ENCODE results near the gene AACS. TPM values are rescaled to one million over a fixed set of nuclear protein-coding genes. Genes with fewer than 3 reads are reported as not detected.
A peak's percentile ranks its signal among the peaks of the same experiment; 100 is the strongest.
"Not testable (repeated sequence)": the region's sequence is repeated elsewhere in the genome, so short reads cannot be mapped to it uniquely, and the experiment has no call there.

Gene AACS
- total and polyA plus RNA-seq, 2 donors (not counting 1 experiment from before 2014, with no cell fraction given): 6.1 to 20.8 TPM

DNA sequence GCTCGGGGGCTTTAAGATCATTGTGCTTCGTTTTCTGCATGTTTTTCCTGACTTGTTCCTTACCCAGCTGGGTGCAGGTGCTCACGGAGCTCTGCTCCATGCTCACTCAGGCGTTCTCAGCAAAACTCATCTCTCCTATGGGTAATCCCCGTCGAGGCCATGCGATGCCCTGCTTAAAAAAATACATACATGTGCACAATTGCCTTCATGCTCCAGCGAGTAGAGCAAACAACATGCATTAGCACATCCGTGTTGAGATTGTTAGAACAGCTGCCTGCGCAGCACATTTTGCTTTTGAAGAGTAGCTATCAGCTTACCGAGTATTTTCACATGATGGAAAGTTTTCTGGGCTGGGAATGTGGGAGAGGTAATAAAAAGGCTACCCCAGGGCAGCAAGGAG, 16.2 kb downstream of the AACS start:
- Histone ChIP-seq H3K36me3 (replicated peaks in 1 of 2; ENCODE audit: control extremely low read depth in 1 of 2, control insufficient read depth in 1 of 2, extremely low read depth in 1 of 2, insufficient read depth in 2 of 2, low read length in 1 of 2) (peaks cover 1 to 2% of the 10 kb centered on the region in 2 experiments), H3K4me1 (ENCODE audit: control insufficient read depth in 2 of 2, insufficient read depth in 2 of 2, low read length in 2 of 2) (no peaks in the 10 kb centered on the region), H3K27ac (ENCODE audit: low read length in 2 of 2) (no peak overlapping the region), H3K27me3 (replicated peaks in 1 of 4; ENCODE audit: control extremely low read depth in 1 of 4, control insufficient read depth in 3 of 4, insufficient read depth in 4 of 4, low read length in 3 of 4) (no peaks in the 10 kb centered on the region), H2AFZ (ENCODE audit: insufficient read depth, low read depth, low read length, poor library complexity, severe bottlenecking) (no peak overlapping the region), H4K20me1 (ENCODE audit: control insufficient read depth, insufficient read depth, low read length, poor library complexity, severe bottlenecking) (no peaks in the 10 kb centered on the region), H3K4me2 (replicated peaks; ENCODE audit: low read depth, low read length, poor library complexity, severe bottlenecking) (no peak overlapping the region), H3K4me3 (ENCODE audit: control extremely low read depth in 1 of 5, extremely low read depth in 1 of 5, insufficient read depth in 1 of 5, low read depth in 2 of 5, low read length in 4 of 5) (no peak overlapping the region), H3K79me2 (ENCODE audit: control insufficient read depth, insufficient read depth, low read length) (no peaks in the 10 kb centered on the region), H3K9me3 (ENCODE audit: control extremely low read depth in 1 of 3, control insufficient read depth in 2 of 3, insufficient read depth in 1 of 3, low read length in 2 of 3) (no peaks in the 10 kb centered on the region), H3K9ac (ENCODE audit: low read length) (no peak overlapping the region)
- ATAC-seq (ENCODE audit: low read depth) (no peak), DNase-seq (no peak)
- peak overlapping the region; percentile 62 for H3K27ac Mint-ChIP-seq
- POLR2A ChIA-PET: no interaction called here
- 90% methylated on average over 11 of the region's 11 CpGs for WGBS (ENCODE audit: insufficient coverage)
- H3K4me3 Mint-ChIP-seq: no peak overlapping the region
- peaks cover 2% of the 10 kb centered on the region for H3K4me1 Mint-ChIP-seq
- intact Hi-C loops (cut with micrococcal nuclease): no loop called here
- CTCF ChIA-PET: interaction anchor here (0.8 kb wide), 1 partner anchor 174 kb away, joined by 3 read pairs; no protein-coding TSS in a partner anchor
- no peaks in the 10 kb centered on the region for H3K27me3 Mint-ChIP-seq
- no peaks in the 10 kb centered on the region for H3K9me3 Mint-ChIP-seq (ENCODE audit: insufficient read depth)
- no peak for TF ChIP-seq EZH2 (IDR thresholded peaks at IDR 0.05; ENCODE audit: borderline replicate concordance, insufficient read depth, low read depth, low read length, poor library complexity, severe bottlenecking)
- TF ChIP-seq, protein P1, sequence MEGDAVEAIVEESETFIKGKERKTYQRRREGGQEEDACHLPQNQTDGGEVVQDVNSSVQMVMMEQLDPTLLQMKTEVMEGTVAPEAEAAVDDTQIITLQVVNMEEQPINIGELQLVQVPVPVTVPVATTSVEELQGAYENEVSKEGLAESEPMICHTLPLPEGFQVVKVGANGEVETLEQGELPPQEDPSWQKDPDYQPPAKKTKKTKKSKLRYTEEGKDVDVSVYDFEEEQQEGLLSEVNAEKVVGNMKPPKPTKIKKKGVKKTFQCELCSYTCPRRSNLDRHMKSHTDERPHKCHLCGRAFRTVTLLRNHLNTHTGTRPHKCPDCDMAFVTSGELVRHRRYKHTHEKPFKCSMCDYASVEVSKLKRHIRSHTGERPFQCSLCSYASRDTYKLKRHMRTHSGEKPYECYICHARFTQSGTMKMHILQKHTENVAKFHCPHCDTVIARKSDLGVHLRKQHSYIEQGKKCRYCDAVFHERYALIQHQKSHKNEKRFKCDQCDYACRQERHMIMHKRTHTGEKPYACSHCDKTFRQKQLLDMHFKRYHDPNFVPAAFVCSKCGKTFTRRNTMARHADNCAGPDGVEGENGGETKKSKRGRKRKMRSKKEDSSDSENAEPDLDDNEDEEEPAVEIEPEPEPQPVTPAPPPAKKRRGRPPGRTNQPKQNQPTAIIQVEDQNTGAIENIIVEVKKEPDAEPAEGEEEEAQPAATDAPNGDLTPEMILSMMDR (IDR thresholded peaks at IDR 0.05): no peak

DNA sequence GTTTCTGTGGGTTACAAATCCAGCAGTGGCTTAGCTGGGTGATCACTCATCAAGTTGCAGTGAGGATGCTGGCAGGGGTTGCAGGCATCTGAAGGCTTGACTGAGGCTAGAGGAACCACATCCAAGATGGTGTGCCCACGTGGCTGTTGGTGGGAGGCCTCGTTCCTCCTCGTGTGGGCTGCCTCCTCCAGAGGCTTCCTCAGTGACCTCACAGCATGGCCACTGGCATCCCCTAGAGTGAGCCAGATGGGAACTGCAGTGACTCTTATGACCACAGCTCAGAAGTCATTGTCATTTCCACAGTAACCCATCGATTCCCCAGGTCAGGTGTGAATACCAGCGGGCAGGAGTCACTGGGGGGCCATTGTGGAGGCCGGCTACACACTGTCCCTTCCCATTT, 17.8 kb downstream of the AACS start:
- ChIA-PET POLR2A (no interaction called here), CTCF (no interaction called here)
- H4K20me1 ChIP-seq (ENCODE audit: control insufficient read depth, insufficient read depth, low read length, poor library complexity, severe bottlenecking): no peaks in the 10 kb centered on the region
- no peak overlapping the region for H3K27ac ChIP-seq (ENCODE audit: low read length in 2 of 2)
- no peak for DNase-seq
- Mint-ChIP-seq H3K4me3 (no peak overlapping the region), H3K4me1 (peaks cover 2% of the 10 kb centered on the region), H3K27me3 (no peaks in the 10 kb centered on the region), H3K9me3 (ENCODE audit: insufficient read depth) (no peaks in the 10 kb centered on the region), H3K27ac (no peak overlapping the region)
- H2AFZ ChIP-seq (ENCODE audit: insufficient read depth, low read depth, low read length, poor library complexity, severe bottlenecking): no peak overlapping the region
- H3K9ac ChIP-seq (ENCODE audit: low read length): no peak overlapping the region
- intact Hi-C loops (cut with micrococcal nuclease): no loop called here
- no peaks in the 10 kb centered on the region for H3K4me1 ChIP-seq (ENCODE audit: control insufficient read depth in 2 of 2, insufficient read depth in 2 of 2, low read length in 2 of 2)
- 89% methylated on average over 6 of the region's 6 CpGs for WGBS (ENCODE audit: insufficient coverage)
- no peaks in the 10 kb centered on the region for H3K79me2 ChIP-seq (ENCODE audit: control insufficient read depth, insufficient read depth, low read length)
- no peak for ATAC-seq (ENCODE audit: low read depth)
- no peaks in the 10 kb centered on the region for H3K27me3 ChIP-seq (replicated peaks in 1 of 4; ENCODE audit: control extremely low read depth in 1 of 4, control insufficient read depth in 3 of 4, insufficient read depth in 4 of 4, low read length in 3 of 4)
- H3K9me3 ChIP-seq (ENCODE audit: control extremely low read depth in 1 of 3, control insufficient read depth in 2 of 3, insufficient read depth in 1 of 3, low read length in 2 of 3): no peaks in the 10 kb centered on the region
- no peak for TF ChIP-seq EZH2 (IDR thresholded peaks at IDR 0.05; ENCODE audit: borderline replicate concordance, insufficient read depth, low read depth, low read length, poor library complexity, severe bottlenecking)
- TF ChIP-seq, protein P1 (IDR thresholded peaks at IDR 0.05): no peak
- peaks cover 0 to 1% of the 10 kb centered on the region in 2 experiments for H3K36me3 ChIP-seq (replicated peaks in 1 of 2; ENCODE audit: control extremely low read depth in 1 of 2, control insufficient read depth in 1 of 2, extremely low read depth in 1 of 2, insufficient read depth in 2 of 2, low read length in 1 of 2)
- no peak overlapping the region for H3K4me2 ChIP-seq (replicated peaks; ENCODE audit: low read depth, low read length, poor library complexity, severe bottlenecking)
- H3K4me3 ChIP-seq (ENCODE audit: control extremely low read depth in 1 of 5, extremely low read depth in 1 of 5, insufficient read depth in 1 of 5, low read depth in 2 of 5, low read length in 4 of 5): no peak overlapping the region

DNA sequence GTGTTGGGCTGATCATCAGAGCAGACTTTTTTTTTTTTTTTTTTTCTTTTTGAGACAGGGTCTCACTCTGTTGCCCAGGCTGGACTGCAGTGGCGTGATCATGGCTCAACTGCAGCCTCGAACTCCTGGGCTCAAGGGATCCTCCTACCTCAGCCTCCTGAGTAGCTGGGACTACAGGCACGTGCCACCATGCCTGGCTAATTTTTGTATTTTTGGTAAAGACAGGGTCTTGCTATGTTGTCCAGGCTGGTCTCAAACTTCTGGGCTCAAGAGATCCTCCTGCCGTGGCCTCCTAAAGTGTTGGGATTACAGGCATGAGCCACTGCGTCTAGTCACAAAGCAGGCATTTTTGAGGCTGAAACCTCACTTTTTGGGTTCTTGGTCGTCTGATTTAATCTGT, 23.0 kb downstream of the AACS start:
- H3K4me1 ChIP-seq (ENCODE audit: control insufficient read depth in 2 of 2, insufficient read depth in 2 of 2, low read length in 2 of 2); H3K4me3 Mint-ChIP-seq; H3K27ac Mint-ChIP-seq; H3K27me3 ChIP-seq (replicated peaks in 1 of 4; ENCODE audit: control extremely low read depth in 1 of 4, control insufficient read depth in 3 of 4, insufficient read depth in 4 of 4, low read length in 3 of 4); H3K4me3 ChIP-seq (ENCODE audit: control extremely low read depth in 1 of 5, extremely low read depth in 1 of 5, insufficient read depth in 1 of 5, low read depth in 2 of 5, low read length in 4 of 5); DNase-seq; H3K9ac ChIP-seq (ENCODE audit: low read length); ATAC-seq (ENCODE audit: low read depth); H3K4me2 ChIP-seq (replicated peaks; ENCODE audit: low read depth, low read length, poor library complexity, severe bottlenecking); H4K20me1 ChIP-seq (ENCODE audit: control insufficient read depth, insufficient read depth, low read length, poor library complexity, severe bottlenecking); H3K27me3 Mint-ChIP-seq; H3K9me3 Mint-ChIP-seq (ENCODE audit: insufficient read depth); H3K4me1 Mint-ChIP-seq; H3K9me3 ChIP-seq (ENCODE audit: control extremely low read depth in 1 of 3, control insufficient read depth in 2 of 3, insufficient read depth in 1 of 3, low read length in 2 of 3); H3K27ac ChIP-seq (ENCODE audit: low read length in 2 of 2); intact Hi-C loops (cut with micrococcal nuclease); CTCF ChIA-PET; H3K36me3 ChIP-seq (replicated peaks in 1 of 2; ENCODE audit: control extremely low read depth in 1 of 2, control insufficient read depth in 1 of 2, extremely low read depth in 1 of 2, insufficient read depth in 2 of 2, low read length in 1 of 2); H3K79me2 ChIP-seq (ENCODE audit: control insufficient read depth, insufficient read depth, low read length); H2AFZ ChIP-seq (ENCODE audit: insufficient read depth, low read depth, low read length, poor library complexity, severe bottlenecking): not testable (repeated sequence)
- 45% methylated on average over 2 of the region's 6 CpGs for WGBS (ENCODE audit: insufficient coverage)
- POLR2A ChIA-PET: interaction anchor here (0.7 kb wide), 1 partner anchor 33 kb away, joined by 5 read pairs; no protein-coding TSS in a partner anchor
